Right lobe of liver (tissue), 6 donors: ENCODE results near the gene APBB1. TPM values are rescaled to one million over a fixed set of nuclear protein-coding genes. Genes with fewer than 3 reads are reported as not detected.

ENCODE experiments used
- ATAC-seq, 4 donors: fragments of 200-7000 bp; cut with Tn5 transposase; one replicate each; pipeline ENCODE4 v1.9.1; 2020; ENCODE audit warnings: mild to moderate bottlenecking in 4 of 4, moderate library complexity in 4 of 4
- DNase-seq, 3 donors: peaks; one replicate each; pipeline ENCODE4 v3.0.0-alpha.2; 2020
- H3K27ac ChIP-seq, 3 donors: fragments of 200-600 bp; one replicate each; pipeline ENCODE4 v1.8.0; 2022
- H3K27me3 ChIP-seq, 2 donors: fragments of 200-600 bp; one replicate each; pipeline ENCODE4 v1.8.0; 2022
- H3K36me3 ChIP-seq, 4 donors: fragments of 200-600 bp; sonication (generic) in 1 of 4; one replicate each; pipeline versions ENCODE4 v1.5.1 to v1.8.0; 2017 to 2022; ENCODE audit warnings: control low read depth in 1 of 4
- H3K4me1 ChIP-seq, 4 donors: fragments of 200-600 bp; sonication (generic) in 1 of 4; one replicate each; pipeline versions ENCODE4 v1.5.1 to v1.8.0; 2017 to 2022; ENCODE audit warnings: control low read depth in 1 of 4
- H3K4me3 ChIP-seq, 3 donors: fragments of 200-600 bp; one replicate each; pipeline ENCODE4 v1.8.0; 2022
- H3K9me3 ChIP-seq, 4 donors: fragments of 200-600 bp; sonication (generic) in 1 of 4; one replicate each; pipeline versions ENCODE4 v1.5.1 to v1.8.0; 2017 to 2022; ENCODE audit warnings: control low read depth in 1 of 4
- CTCF ChIP-seq, 4 donors: fragments of 200-600 bp in 3 of 4; fragments of 450-650 bp in 1 of 4; IDR thresholded peaks; one replicate each; pipeline versions ENCODE4 v1.5.1 to v1.8.0; 2016 to 2022; ENCODE audit warnings: antibody characterized with exemption in 4 of 4, mild to moderate bottlenecking in 2 of 4
- POLR2A ChIP-seq: fragments of 450-650 bp; IDR thresholded peaks from one replicate; pipeline ENCODE4 v1.6.1; 2017; ENCODE audit warnings: antibody characterized with exemption, mild to moderate bottlenecking
- WGBS: methylation state at CpG from one replicate; pipeline ENCODE4 v1.1.6; 2018; ENCODE audit warnings: low coverage, low lambda C conversion rate; ENCODE audit not compliant: insufficient coverage; ENCODE audit errors: missing lambda C conversion rate; 5-methylcytosine and 5-hydroxymethylcytosine counted together
- intact Hi-C, 2 donors: fragments of 100-400 bp; cut with DNase I; formaldehyde crosslinking; loops; one replicate each; pipeline versions ENCODE4 v1.11.2 to v1.14.1; 2022
- long read RNA-seq: library from polyadenylated mRNA; unstranded; transcript quantifications from one replicate; pipeline ENCODE4 v2.0.0, GENCODE V29; 2019
- total RNA-seq, 6 experiments: library from RNA; depleted of rRNA in 2 of 6; stranded (reverse); fragments of >200 nt in 2 of 6; fragmentation: NEBNext Ultra II Directional in 3 of 6; extraction: Animal tissue kit (Norgen Biotek cat#: 25700) in 3 of 6; gene quantifications; one replicate each; pipeline versions ENCODE4 v1.1.0 to v1.2.4, GENCODE V29; 2016 to 2023
- donor health status: DM: no; HTN: yes; CAD: no.
- donor health status: DM: no; HTN: no; CAD: no.
- donor health status: DM: no; HTN: no; CAD: no.
- donor health status: DM: no; HTN: yes; CAD: no.
- donor health status: DM: no; HTN: yes; CAD: no.

The APBB1 gene
- 1 to 10 TPM; 3.3 to 5.6 (median 3.8) TPM for total RNA-seq
- long read RNA-seq, result 0 reads

- intact Hi-C loops, result no loop called here
- no peaks in the 10 kb centered on the region for H3K9me3 ChIP-seq
- peak within 1 kb of the TSS; percentile 82 to 91 (median 83) for H3K4me3 ChIP-seq
- 0% methylated on average over 7 of the region's 75 CpGs for WGBS
- peak within 1 kb of the TSS; percentile 57 to 76 (median 62) for H3K27ac ChIP-seq
- DNase-seq (peak in 2 of 3 donors; percentile 57 to 65), ATAC-seq (peak; percentile 79 to 92 (median 84))
- no peaks in the 10 kb centered on the region for H3K36me3 ChIP-seq
- H3K4me1 ChIP-seq, result peaks cover 0 to 8% (median 3%) of the 10 kb centered on the region in 4 donors
- TF ChIP-seq POLR2A (peak; percentile 27), CTCF (IDR thresholded peaks at IDR 0.05) (peak in 3 of 4 donors; percentile 14 to 15 (median 15))
- no peaks in the 10 kb centered on the region for H3K27me3 ChIP-seq
Observed at GRCh38 chr11:6419009-6419631, at the start of gene APBB1. APBB1 (minus strand) TSS chr11:6419094; CDS start chr11:6411347, 7,747 bp downstream.

- Histone ChIP-seq H3K27ac (no peak overlapping the region), H3K4me1 (no peaks in the 10 kb centered on the region), H3K9me3 (no peaks in the 10 kb centered on the region), H3K27me3 (no peaks in the 10 kb centered on the region), H3K4me3 (no peak overlapping the region), H3K36me3 (peaks cover 0 to 14% (median 9%) of the 10 kb centered on the region in 4 donors)
- no peak for TF ChIP-seq CTCF (IDR thresholded peaks at IDR 0.05)
- TF ChIP-seq POLR2A, result no peak
- DNase-seq (no peak), ATAC-seq (no peak)
- intact Hi-C loops, result no loop called here
- 57% methylated on average over 1 of the region's 1 CpG for WGBS
Observed at GRCh38 chr11:6459099-6459450, 40.2 kb upstream of the APBB1 start.

GRCh38 chr11:6458352-6459098 is 39.6 kb upstream of the APBB1 start:
- Histone ChIP-seq H3K4me1 (no peaks in the 10 kb centered on the region), H3K36me3 (peaks cover 0 to 14% (median 9%) of the 10 kb centered on the region in 4 donors), H3K27me3 (no peaks in the 10 kb centered on the region), H3K4me3 (no peak overlapping the region), H3K9me3 (no peaks in the 10 kb centered on the region), H3K27ac (no peak overlapping the region)
- intact Hi-C loops, result no loop called here
- no peak for ATAC-seq
- no peak for TF ChIP-seq POLR2A
- TF ChIP-seq CTCF (IDR thresholded peaks at IDR 0.05), result no peak
- DNase-seq, result no peak
- WGBS, result 60% methylated on average over 1 of the region's 2 CpGs

GRCh38 chr11:6457581-6458320 is 38.9 kb upstream of the APBB1 start:
- Histone ChIP-seq H3K4me1 (no peaks in the 10 kb centered on the region), H3K9me3 (no peaks in the 10 kb centered on the region), H3K27me3 (no peaks in the 10 kb centered on the region), H3K36me3 (peaks cover 0 to 14% (median 9%) of the 10 kb centered on the region in 4 donors), H3K4me3 (no peak overlapping the region), H3K27ac (no peak overlapping the region)
- 89% methylated on average over 20 of the region's 26 CpGs for WGBS
- TF ChIP-seq POLR2A, result no peak
- no peak for TF ChIP-seq CTCF (IDR thresholded peaks at IDR 0.05)
- ATAC-seq (no peak), DNase-seq (no peak)
- intact Hi-C loops, result no loop called here
